Smooth muscle cell (in vitro differentiated cells): Measurements from ENCODE around the gene SUCNR1. TPM values are rescaled to one million over a fixed set of nuclear protein-coding genes. Genes with fewer than 3 reads are reported as not detected.
"Not testable (repeated sequence)": the region's sequence is repeated elsewhere in the genome, so short reads cannot be mapped to it uniquely, and the experiment has no call there.

Source experiments
- DNase-seq: peaks from one replicate; lab custom pipeline; 2025; ENCODE audit not compliant: unreplicated experiment; lab: John Stamatoyannopoulos, UW
- H2AFZ ChIP-seq: fragments of 200-600 bp; sonication (generic); 2 replicates; pipeline ENCODE4 v1.6.0; 2016; ENCODE audit warnings: antibody characterized with exemption, low read depth, mild to moderate bottlenecking
- H3F3A ChIP-seq: fragments of 200-600 bp; sonication (generic); 2 replicates; pipeline ENCODE4 v1.6.0; 2017; ENCODE audit warnings: antibody characterized with exemption, low read depth
- H3K27ac ChIP-seq: fragments of 200-600 bp; sonication (generic); 2 replicates; pipeline ENCODE4 v1.5.1; 2016; ENCODE audit warnings: low read depth, mild to moderate bottlenecking
- H3K27me3 ChIP-seq: fragments of 200-600 bp; sonication (generic); 2 replicates; pipeline ENCODE4 v1.6.1; 2016; ENCODE audit warnings: low read depth, mild to moderate bottlenecking
- H3K36me3 ChIP-seq: fragments of 200-600 bp; sonication (generic); 2 replicates; pipeline ENCODE4 v1.5.1; 2016; ENCODE audit warnings: low read depth
- H3K4me1 ChIP-seq: fragments of 200-600 bp; sonication (generic); 2 replicates; pipeline ENCODE4 v1.5.1; 2016; ENCODE audit warnings: low read depth
- H3K4me2 ChIP-seq: fragments of 200-600 bp; sonication (generic); 2 replicates; pipeline ENCODE4 v1.6.0; 2016; ENCODE audit warnings: mild to moderate bottlenecking
- H3K4me3 ChIP-seq: fragments of 200-600 bp; sonication (generic); 2 replicates; pipeline ENCODE4 v1.5.1; 2016; ENCODE audit warnings: mild to moderate bottlenecking
- H3K79me2 ChIP-seq: fragments of 200-600 bp; sonication (generic); 2 replicates; pipeline ENCODE4 v1.6.0; 2016; ENCODE audit warnings: low read depth, mild to moderate bottlenecking
- H3K9ac ChIP-seq: fragments of 200-600 bp; sonication (generic); 2 replicates; pipeline ENCODE4 v1.6.0; 2016; ENCODE audit warnings: low read depth
- H3K9me3 ChIP-seq: fragments of 200-600 bp; sonication (generic); replicated peaks from 2 replicates; pipeline ENCODE4 v1.5.1; 2016; ENCODE audit warnings: low read depth
- H4K20me1 ChIP-seq: fragments of 200-600 bp; sonication (generic); 2 replicates; pipeline ENCODE4 v1.6.0; 2016; ENCODE audit warnings: low read depth
- CTCF ChIP-seq: fragments of 200-600 bp; sonication (generic); IDR thresholded peaks from 2 replicates; pipeline ENCODE4 v1.5.1; 2017; ENCODE audit warnings: borderline replicate concordance, mild to moderate bottlenecking, antibody characterized with exemption; ENCODE audit not compliant: insufficient read depth, poor library complexity, severe bottlenecking
- WGBS: methylation state at CpG from one replicate; pipeline ENCODE4 v1.1.7; 2016; ENCODE audit warnings: low lambda C conversion rate; 5-methylcytosine and 5-hydroxymethylcytosine counted together
- polyA plus RNA-seq: library from polyadenylated mRNA; unstranded; fragments of >200 nt; fragmentation: Nextera tagmentation; extraction: Ambion mirVana; gene quantifications from 2 replicates; pipeline ENCODE4 v1.2.1, GENCODE V29; 2016
- total RNA-seq: library from RNA; depleted of rRNA; stranded (reverse); fragments of >200 nt; gene quantifications from 2 replicates; pipeline ENCODE4 v1.2.3, GENCODE V29; 2014

The SUCNR1 gene
- total and polyA plus RNA-seq, 2 experiments from 2014 or later = not detected

- peak overlapping the region; percentile 0 for H3K4me2 ChIP-seq
- no peak for DNase-seq
- no peak for TF ChIP-seq CTCF
- H4K20me1 ChIP-seq = no peaks in the 10 kb centered on the region
- no peak overlapping the region for H3K4me3 ChIP-seq
- no peaks in the 10 kb centered on the region for H3K9me3 ChIP-seq
- H3K27me3 ChIP-seq = no peaks in the 10 kb centered on the region
- H2AFZ ChIP-seq = peak overlapping the region; percentile 18
- H3F3A ChIP-seq = peaks cover 4% of the 10 kb centered on the region
- peaks cover 10% of the 10 kb centered on the region for H3K4me1 ChIP-seq
- H3K9ac ChIP-seq = no peak overlapping the region
- H3K79me2 ChIP-seq = no peaks in the 10 kb centered on the region
- no peaks in the 10 kb centered on the region for H3K36me3 ChIP-seq
- peak overlapping the region; percentile 14 for H3K27ac ChIP-seq
- 80% methylated on average over 3 of the region's 3 CpGs for WGBS
Measured at GRCh38 chr3:151924753-151925152, 51.3 kb downstream of the SUCNR1 start.

DNA sequence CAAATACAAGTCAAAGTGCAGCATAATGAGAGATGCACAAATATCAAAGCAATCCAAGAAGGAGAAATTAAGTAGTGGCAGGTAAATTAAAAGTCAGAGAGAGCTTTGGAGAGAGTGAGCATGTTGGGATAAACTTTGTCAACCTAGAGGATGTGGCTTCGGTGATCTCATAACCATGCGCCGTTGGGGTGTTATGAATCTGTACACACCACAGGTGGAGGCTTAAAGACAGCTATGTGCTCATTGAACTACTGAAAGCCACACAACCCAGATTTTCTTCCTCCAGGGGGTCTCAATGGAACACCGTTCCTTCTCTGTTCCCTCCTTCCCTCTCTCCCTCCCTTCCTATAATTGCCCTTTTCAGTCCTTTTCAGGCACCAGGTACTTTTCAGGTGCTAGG, 52.0 kb downstream of the SUCNR1 start:
- Histone ChIP-seq H3K4me1 (peaks cover 10% of the 10 kb centered on the region), H4K20me1 (no peaks in the 10 kb centered on the region), H3K9ac (no peak overlapping the region), H3F3A (peaks cover 4% of the 10 kb centered on the region), H2AFZ (no peak overlapping the region), H3K36me3 (no peaks in the 10 kb centered on the region), H3K4me3 (no peak overlapping the region), H3K79me2 (no peaks in the 10 kb centered on the region), H3K4me2 (peak overlapping the region; percentile 25), H3K27me3 (no peaks in the 10 kb centered on the region), H3K9me3 (no peaks in the 10 kb centered on the region), H3K27ac (peak overlapping the region; percentile 75)
- no peak for TF ChIP-seq CTCF
- WGBS = 67% methylated on average over 4 of the region's 4 CpGs
- no peak for DNase-seq

DNA sequence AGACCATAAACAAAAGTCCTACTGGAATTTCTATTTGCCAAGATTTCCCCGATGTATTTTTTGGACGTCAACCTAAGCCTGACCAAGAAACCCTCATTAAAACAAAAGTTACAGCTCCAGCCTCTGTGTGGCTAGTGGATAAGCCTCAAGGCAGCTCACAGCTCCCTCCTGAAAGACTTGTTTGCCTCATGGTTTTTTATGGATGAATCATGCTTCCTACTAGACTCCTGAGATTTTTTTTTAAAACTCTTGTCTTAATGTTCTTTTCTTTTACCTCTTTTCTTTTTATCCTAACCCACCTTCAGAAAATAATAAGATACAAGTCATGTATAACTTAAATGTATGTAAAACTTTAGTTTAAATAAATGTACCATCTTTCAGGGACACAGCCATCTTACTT, 52.4 kb downstream of the SUCNR1 start:
- H3K36me3 ChIP-seq = no peaks in the 10 kb centered on the region
- H3K4me2 ChIP-seq = peak overlapping the region; percentile 25
- no peaks in the 10 kb centered on the region for H3K27me3 ChIP-seq
- H4K20me1 ChIP-seq = no peaks in the 10 kb centered on the region
- peak overlapping the region; percentile 48 for H2AFZ ChIP-seq
- no peaks in the 10 kb centered on the region for H3K79me2 ChIP-seq
- H3K4me1 ChIP-seq = peaks cover 10% of the 10 kb centered on the region
- 11% methylated on average over 2 of the region's 2 CpGs for WGBS
- H3F3A ChIP-seq = peaks cover 4% of the 10 kb centered on the region
- peak overlapping the region; percentile 75 for H3K27ac ChIP-seq
- no peak for TF ChIP-seq CTCF
- DNase-seq = no peak
- no peaks in the 10 kb centered on the region for H3K9me3 ChIP-seq
- peak overlapping the region; percentile 30 for H3K9ac ChIP-seq
- no peak overlapping the region for H3K4me3 ChIP-seq

- H3K79me2 ChIP-seq = no peaks in the 10 kb centered on the region
- no peaks in the 10 kb centered on the region for H3K36me3 ChIP-seq
- TF ChIP-seq CTCF = no peak
- H3F3A ChIP-seq = peaks cover 4% of the 10 kb centered on the region
- peak overlapping the region; percentile 75 for H3K27ac ChIP-seq
- H3K4me3 ChIP-seq = no peak overlapping the region
- H3K27me3 ChIP-seq = no peaks in the 10 kb centered on the region
- H2AFZ ChIP-seq = no peak overlapping the region
- no peak overlapping the region for H3K9ac ChIP-seq
- no peaks in the 10 kb centered on the region for H4K20me1 ChIP-seq
- H3K4me1 ChIP-seq = peaks cover 10% of the 10 kb centered on the region
- DNase-seq = no peak
- no peaks in the 10 kb centered on the region for H3K9me3 ChIP-seq
- WGBS = 53% methylated on average over 5 of the region's 5 CpGs
- H3K4me2 ChIP-seq = peak overlapping the region; percentile 25
Measured at GRCh38 chr3:151926956-151927355, 53.5 kb downstream of the SUCNR1 start.

DNA sequence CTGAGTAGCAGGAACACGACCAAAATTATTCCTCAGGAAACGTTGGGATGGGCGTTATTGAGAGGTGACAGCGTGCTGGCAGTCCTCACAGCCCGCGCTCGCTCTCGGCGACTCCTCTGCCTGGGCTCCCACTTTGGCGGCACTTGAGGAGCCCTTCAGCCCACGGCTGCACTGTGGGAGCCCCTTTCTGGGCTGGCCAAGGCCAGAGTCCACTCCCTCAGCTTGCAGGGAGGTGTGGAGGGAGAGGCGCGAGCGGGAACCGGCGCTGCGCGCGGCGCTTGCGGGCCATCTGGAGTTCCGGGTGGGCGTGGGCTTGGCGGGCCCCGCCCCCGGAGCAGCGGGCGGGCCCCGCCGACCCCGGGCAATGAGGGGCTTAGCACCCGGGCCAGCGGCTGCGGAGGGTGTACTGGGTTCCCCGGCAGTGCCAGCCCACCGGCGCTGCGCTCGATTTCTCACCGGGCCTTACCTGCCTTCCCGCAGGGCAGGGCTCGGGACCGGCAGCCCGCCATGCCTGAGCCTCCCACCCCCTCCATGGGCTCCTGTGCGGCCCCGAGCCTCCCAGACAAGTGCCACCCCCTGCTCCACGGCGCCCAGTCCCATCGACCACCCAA, 54.6 kb downstream of the SUCNR1 start:
- not testable (repeated sequence) for H3F3A ChIP-seq, H3K36me3 ChIP-seq, H3K9ac ChIP-seq, H3K27ac ChIP-seq, H3K4me2 ChIP-seq, H3K9me3 ChIP-seq, H3K4me3 ChIP-seq, DNase-seq, H3K4me1 ChIP-seq, H2AFZ ChIP-seq, H4K20me1 ChIP-seq, H3K27me3 ChIP-seq, H3K79me2 ChIP-seq
- WGBS = 95% methylated on average over 31 of the region's 49 CpGs
